Measurements from ENCODE around the gene H6PD.

- TF ChIP-seq EZH2 (IDR thresholded peaks at IDR 0.05; ENCODE audit: borderline replicate concordance, low read depth, low read length, severe bottlenecking) (no peak), CTCF (IDR thresholded peaks at IDR 0.05; ENCODE audit: extremely low read depth in 1 of 2, insufficient read depth in 1 of 2, low read depth in 1 of 2, low read length in 2 of 2) (no peak), POLR2A (IDR thresholded peaks at IDR 0.05; ENCODE audit: low read depth, low read length) (no peak), POLR2AphosphoS5 (IDR thresholded peaks at IDR 0.05; ENCODE audit: insufficient read depth, low read depth, low read length) (no peak), GATA2 (IDR thresholded peaks at IDR 0.05; ENCODE audit: insufficient read depth, insufficient read length, low read depth, low read length) (no peak)
These were observed 40.5 kb upstream of the H6PD start for GRCh38 chr1:9194024-9194423.
